Right lobe of liver (tissue), 6 donors: Measurements from ENCODE around the gene C11orf42. TPM values are rescaled to one million over a fixed set of nuclear protein-coding genes. Genes with fewer than 3 reads are reported as not detected.

Experiments used
- ATAC-seq, 4 donors: fragments of 200-7000 bp; cut with Tn5 transposase; one replicate each; pipeline ENCODE4 v1.9.1; 2020; ENCODE audit warnings: mild to moderate bottlenecking in 4 of 4, moderate library complexity in 4 of 4
- DNase-seq, 3 donors: peaks; one replicate each; pipeline ENCODE4 v3.0.0-alpha.2; 2020
- H3K27ac ChIP-seq, 3 donors: fragments of 200-600 bp; one replicate each; pipeline ENCODE4 v1.8.0; 2022
- H3K27me3 ChIP-seq, 2 donors: fragments of 200-600 bp; one replicate each; pipeline ENCODE4 v1.8.0; 2022
- H3K36me3 ChIP-seq, 4 donors: fragments of 200-600 bp; sonication (generic) in 1 of 4; one replicate each; pipeline versions ENCODE4 v1.5.1 to v1.8.0; 2017 to 2022; ENCODE audit warnings: control low read depth in 1 of 4
- H3K4me1 ChIP-seq, 4 donors: fragments of 200-600 bp; sonication (generic) in 1 of 4; one replicate each; pipeline versions ENCODE4 v1.5.1 to v1.8.0; 2017 to 2022; ENCODE audit warnings: control low read depth in 1 of 4
- H3K4me3 ChIP-seq, 3 donors: fragments of 200-600 bp; one replicate each; pipeline ENCODE4 v1.8.0; 2022
- H3K9me3 ChIP-seq, 4 donors: fragments of 200-600 bp; sonication (generic) in 1 of 4; one replicate each; pipeline versions ENCODE4 v1.5.1 to v1.8.0; 2017 to 2022; ENCODE audit warnings: control low read depth in 1 of 4
- CTCF ChIP-seq, 4 donors: fragments of 200-600 bp in 3 of 4; fragments of 450-650 bp in 1 of 4; IDR thresholded peaks; one replicate each; pipeline versions ENCODE4 v1.5.1 to v1.8.0; 2016 to 2022; ENCODE audit warnings: antibody characterized with exemption in 4 of 4, mild to moderate bottlenecking in 2 of 4
- POLR2A ChIP-seq: fragments of 450-650 bp; IDR thresholded peaks from one replicate; pipeline ENCODE4 v1.6.1; 2017; ENCODE audit warnings: antibody characterized with exemption, mild to moderate bottlenecking
- WGBS: methylation state at CpG from one replicate; pipeline ENCODE4 v1.1.6; 2018; ENCODE audit warnings: low coverage, low lambda C conversion rate; ENCODE audit not compliant: insufficient coverage; ENCODE audit errors: missing lambda C conversion rate; 5-methylcytosine and 5-hydroxymethylcytosine counted together
- intact Hi-C, 2 donors: fragments of 100-400 bp; cut with DNase I; formaldehyde crosslinking; loops; one replicate each; pipeline versions ENCODE4 v1.11.2 to v1.14.1; 2022
- total RNA-seq, 6 experiments: library from RNA; depleted of rRNA in 2 of 6; stranded (reverse); fragments of >200 nt in 2 of 6; fragmentation: NEBNext Ultra II Directional in 3 of 6; extraction: Animal tissue kit (Norgen Biotek cat#: 25700) in 3 of 6; gene quantifications; one replicate each; pipeline versions ENCODE4 v1.1.0 to v1.2.4, GENCODE V29; 2016 to 2023
- donor health status: DM: no; HTN: yes; CAD: no.
- donor health status: DM: no; HTN: no; CAD: no.
- donor health status: DM: no; HTN: no; CAD: no.
- donor health status: DM: no; HTN: yes; CAD: no.
- donor health status: DM: no; HTN: yes; CAD: no.

Gene C11orf42
- total RNA-seq, 6 experiments from 2014 or later, result not detected

GRCh38 chr11:6191742-6192141, 13.6 kb upstream of the C11orf42 start:
- ATAC-seq (peak in 1 of 4 donors; percentile 11), DNase-seq (no peak)
- Histone ChIP-seq H3K9me3 (no peaks in the 10 kb centered on the region), H3K27me3 (no peaks in the 10 kb centered on the region), H3K36me3 (no peaks in the 10 kb centered on the region), H3K4me3 (no peak overlapping the region), H3K27ac (no peak overlapping the region), H3K4me1 (no peaks in the 10 kb centered on the region)
- intact Hi-C loops, result no loop called here
- TF ChIP-seq CTCF (IDR thresholded peaks at IDR 0.05) (no peak), POLR2A (no peak)

GRCh38 chr11:6194065-6194581, 11.2 kb upstream of the C11orf42 start:
- Histone ChIP-seq H3K27me3 (no peaks in the 10 kb centered on the region), H3K27ac (no peak overlapping the region), H3K4me1 (no peaks in the 10 kb centered on the region), H3K9me3 (no peaks in the 10 kb centered on the region), H3K4me3 (no peak overlapping the region), H3K36me3 (no peaks in the 10 kb centered on the region)
- TF ChIP-seq POLR2A (no peak), CTCF (IDR thresholded peaks at IDR 0.05) (no peak)
- intact Hi-C loops, result no loop called here
- ATAC-seq (no peak), DNase-seq (no peak)
- 33% methylated on average over 1 of the region's 1 CpG for WGBS

GRCh38 chr11:6196396-6196795, 9.0 kb upstream of the C11orf42 start:
- Histone ChIP-seq H3K4me1 (no peaks in the 10 kb centered on the region), H3K9me3 (no peaks in the 10 kb centered on the region), H3K27me3 (no peaks in the 10 kb centered on the region), H3K27ac (no peak overlapping the region), H3K36me3 (no peaks in the 10 kb centered on the region), H3K4me3 (no peak overlapping the region)
- TF ChIP-seq CTCF (IDR thresholded peaks at IDR 0.05), result no peak
- TF ChIP-seq POLR2A, result no peak
- ATAC-seq (no peak), DNase-seq (no peak)
- 51% methylated on average over 4 of the region's 4 CpGs for WGBS
- intact Hi-C loops, result no loop called here

GRCh38 chr11:6197466-6198200, 7.7 kb upstream of the C11orf42 start:
- TF ChIP-seq CTCF (IDR thresholded peaks at IDR 0.05) (no peak), POLR2A (no peak)
- DNase-seq, result no peak
- no peaks in the 10 kb centered on the region for H3K4me1 ChIP-seq
- H3K27me3 ChIP-seq, result no peaks in the 10 kb centered on the region
- intact Hi-C loops, result no loop called here
- WGBS, result 85% methylated on average over 4 of the region's 4 CpGs
- H3K27ac ChIP-seq, result no peak overlapping the region
- H3K4me3 ChIP-seq, result no peak overlapping the region
- no peak for ATAC-seq
- H3K9me3 ChIP-seq, result no peaks in the 10 kb centered on the region
- H3K36me3 ChIP-seq, result peaks cover 0 to 3% (median 0%) of the 10 kb centered on the region in 4 donors
